ENCODE data around the gene RNF215.

RNF215 gene

DNA sequence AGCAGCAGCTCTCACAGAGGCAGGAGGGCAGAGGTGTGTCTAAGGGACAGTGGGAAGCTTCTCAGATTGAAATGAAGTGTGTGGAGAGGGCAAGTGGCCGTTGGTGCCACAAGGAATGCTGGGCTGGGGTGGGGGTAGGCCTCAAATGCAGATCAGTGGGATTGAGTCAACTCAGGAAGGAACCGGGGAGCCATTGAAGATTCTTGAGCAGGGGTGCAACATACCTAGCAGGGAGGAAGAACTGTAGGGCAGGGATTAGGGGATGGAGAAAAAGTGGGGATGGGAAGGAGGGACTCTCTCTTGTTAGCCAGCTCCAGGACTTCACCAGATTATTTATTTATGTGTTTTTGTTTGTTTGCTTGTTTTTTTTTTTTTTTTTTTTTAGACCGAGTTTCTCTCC, 6.7 kb upstream of the RNF215 start:
- DNase-seq, result no peak

DNA sequence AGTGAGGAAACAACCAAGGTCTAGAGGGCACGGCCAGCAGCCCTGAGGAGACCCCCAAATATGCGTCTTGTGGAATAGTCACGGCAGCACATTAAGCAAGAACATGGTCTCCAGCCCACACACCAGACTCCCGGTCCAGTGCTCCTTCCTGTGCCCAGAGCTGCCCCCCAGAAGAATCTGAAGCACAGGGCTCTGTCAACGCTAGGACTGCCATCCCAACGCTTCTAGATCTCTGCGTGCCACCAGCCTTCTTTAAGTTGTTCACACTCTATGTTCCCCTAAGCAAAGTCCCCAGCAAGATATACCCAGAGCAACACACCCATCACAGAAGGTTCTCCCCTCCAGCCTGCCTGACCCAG, 6.1 kb upstream of the RNF215 start:
- no peak for DNase-seq

DNA sequence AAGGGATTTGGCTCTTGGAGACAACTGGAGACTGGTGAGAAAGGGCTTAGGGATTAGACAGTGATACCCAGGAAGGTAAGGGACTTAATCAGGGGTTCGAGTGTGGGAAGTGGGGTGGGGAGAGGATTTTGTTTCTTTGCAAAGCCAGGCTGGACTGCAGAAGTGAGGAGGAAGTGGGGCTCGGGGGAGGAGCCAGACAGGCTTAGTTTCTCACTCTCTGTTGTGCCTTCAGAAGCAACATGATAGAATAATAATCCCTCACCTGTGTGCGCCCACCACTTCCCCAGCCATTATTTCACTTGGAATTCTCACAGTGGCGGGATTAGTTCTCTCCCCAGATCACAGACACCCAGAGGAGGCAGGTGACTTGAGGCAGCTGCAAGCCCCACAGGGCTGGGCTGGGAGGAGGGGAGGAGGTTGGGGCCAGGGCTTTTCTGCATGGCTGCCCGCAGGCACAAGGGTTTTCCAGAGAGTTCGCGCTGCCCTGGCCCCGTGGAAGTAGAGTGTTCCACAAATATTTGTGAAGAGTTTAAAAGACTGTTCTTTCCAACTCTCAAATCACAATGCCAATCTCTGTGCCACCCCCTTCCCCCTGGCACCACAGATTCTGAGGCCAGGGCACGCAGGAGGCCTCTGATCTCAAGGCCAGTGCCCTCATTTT, 5.6 kb upstream of the RNF215 start:
- no peak for DNase-seq

DNA sequence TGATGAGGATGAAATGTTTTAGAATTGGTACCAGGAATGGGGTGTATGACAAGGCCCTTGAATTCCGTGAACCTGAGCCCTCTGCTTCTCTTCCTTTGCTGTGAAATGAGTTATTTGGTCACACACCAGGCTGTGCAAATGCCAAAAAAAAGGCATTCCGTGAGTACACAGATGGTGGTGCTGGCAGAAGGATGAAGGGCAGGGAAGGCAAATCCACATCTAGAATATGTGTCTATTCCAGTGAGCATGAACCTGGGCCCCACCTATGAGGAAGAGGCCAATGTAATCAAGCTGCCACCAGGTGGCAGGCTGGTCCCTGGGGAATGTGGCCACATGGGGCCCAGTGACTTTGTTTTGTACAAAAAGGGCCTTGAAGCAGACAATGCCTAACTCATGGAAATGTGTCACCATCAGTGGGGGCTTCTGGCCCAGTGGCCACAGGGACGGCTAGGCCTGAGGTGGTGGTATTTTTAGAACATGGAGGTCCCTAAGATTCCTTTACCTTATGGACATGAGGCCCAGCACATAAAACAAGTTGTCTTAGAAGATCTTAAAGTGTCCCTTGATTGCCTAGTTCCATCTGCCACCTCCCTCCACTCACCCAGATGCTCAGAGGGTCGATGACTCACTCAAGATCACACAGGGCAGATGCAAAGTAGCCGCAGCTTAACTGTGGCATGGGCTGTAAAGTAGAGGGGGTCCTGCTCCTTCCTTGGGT, 3.9 kb upstream of the RNF215 start:
- peak; percentile 56 for DNase-seq

DNA sequence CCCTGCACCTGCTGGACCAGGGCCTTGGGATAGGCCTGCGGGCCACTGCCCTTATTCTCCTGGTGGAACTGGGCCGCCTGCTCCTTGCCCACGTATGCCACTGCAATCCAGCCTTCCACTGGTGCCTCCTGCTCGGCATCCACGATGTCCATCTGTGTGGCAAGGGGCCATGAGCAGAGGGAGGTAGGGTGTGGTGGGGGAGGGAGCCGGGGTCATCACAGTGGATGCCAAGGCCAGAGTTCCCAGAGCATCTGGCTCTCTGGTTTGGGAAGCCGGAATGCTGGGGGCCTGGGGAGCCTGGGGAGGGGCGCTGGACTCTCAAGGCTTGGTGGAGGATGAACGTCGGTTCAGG, 627 bp downstream of the RNF215 start:
- DNase-seq, result no peak

DNA sequence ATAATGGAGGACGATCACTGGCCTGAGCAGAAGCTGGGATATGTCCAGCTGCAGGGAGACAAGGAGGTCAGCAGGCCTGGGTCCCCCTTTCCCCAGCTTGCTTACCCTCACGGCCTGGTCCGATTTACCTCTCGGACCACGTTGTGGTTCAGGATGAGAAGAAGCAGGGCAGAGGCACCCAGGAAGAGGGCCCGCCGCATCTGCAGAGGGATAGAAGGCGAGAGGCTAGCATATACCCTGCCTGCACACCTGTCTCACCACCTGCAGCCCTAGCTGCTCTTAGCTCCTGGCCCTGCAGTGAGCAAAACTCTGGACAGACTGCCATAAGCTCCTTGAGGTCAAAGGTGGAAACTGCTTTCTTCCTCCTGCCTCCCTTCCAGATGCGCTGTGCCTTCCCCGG, 1.3 kb downstream of the RNF215 start:
- no peak for DNase-seq

DNA sequence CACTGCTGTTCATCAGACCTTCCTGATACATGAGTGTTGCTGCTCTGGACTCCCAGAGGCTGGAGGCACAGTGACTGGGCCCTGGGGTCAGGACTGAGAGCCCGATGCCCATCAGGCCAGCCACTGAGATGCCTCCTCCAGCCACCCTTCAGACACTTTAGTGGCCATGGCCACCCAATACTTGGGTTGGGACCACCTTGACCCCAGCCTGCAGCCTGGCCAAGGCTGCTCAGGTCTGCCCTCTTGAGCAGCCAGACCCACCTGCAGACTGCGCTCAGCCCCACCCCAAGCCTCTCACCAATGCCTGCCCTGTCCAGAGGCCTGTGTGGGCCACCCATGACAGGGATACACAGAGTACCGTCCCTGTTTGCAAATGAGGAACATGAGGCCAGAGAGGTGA, 4.2 kb downstream of the RNF215 start:
- no peak for DNase-seq

DNA sequence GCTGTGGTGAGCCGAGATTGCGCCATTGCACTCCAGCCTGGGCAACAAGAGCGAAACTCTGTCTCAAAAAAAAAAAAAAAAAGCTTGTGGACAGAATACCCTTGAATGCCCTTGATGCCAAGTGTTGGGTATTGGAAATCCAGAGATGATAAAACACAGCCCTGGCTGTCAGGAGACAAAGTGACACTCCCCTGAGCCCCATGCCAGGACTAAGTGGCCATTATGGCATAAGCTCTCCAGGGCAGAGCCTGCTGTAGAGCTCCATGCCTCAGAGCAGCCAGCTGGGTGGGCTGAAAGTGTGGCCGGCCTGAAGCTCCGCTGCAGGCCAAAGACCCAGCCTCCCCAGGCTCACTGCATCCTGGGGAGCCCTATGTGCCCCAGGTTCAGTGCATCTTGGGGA, 4.9 kb downstream of the RNF215 start:
- no peak for DNase-seq

DNA sequence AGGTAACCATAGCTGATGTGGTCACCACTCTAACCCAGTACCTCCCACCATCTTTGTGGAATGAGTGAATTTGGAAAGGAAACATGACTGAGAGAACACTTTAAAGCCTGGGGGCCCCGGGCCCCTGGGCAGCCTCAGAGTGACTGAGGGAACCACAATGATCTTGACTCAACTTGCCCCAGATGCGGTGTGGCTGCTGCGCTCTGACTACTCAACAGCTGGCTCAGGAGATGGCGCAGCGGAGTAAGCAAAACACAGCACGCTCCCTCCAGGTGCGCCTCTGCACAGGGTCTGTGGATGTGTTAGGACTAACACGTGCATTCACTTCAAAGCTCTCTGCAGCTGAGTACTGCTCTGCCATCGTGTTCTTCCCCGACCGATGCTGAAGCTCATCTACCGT, 5.9 kb downstream of the RNF215 start:
- no peak for DNase-seq

DNA sequence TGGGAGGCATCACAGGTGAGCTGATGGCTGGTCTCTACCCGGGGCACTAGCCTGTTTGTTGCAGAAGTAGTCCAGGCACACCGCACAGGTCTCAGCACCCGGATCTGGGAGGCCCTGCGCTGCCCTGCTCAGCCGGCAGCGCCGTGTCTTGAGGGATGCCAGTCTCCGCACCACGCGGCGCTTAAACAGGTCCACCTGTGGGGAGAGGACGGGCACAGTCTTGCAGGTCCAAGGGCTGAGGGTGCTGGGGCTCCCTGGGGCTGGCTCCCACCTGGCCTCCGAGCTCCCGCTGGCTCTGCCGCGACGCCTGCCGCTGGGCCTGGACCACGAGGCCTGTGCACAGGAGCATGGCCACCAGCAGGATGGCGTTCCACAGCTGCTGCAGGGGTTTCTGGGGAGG, 7.2 kb downstream of the RNF215 start:
- DNase-seq, result no peak

DNA sequence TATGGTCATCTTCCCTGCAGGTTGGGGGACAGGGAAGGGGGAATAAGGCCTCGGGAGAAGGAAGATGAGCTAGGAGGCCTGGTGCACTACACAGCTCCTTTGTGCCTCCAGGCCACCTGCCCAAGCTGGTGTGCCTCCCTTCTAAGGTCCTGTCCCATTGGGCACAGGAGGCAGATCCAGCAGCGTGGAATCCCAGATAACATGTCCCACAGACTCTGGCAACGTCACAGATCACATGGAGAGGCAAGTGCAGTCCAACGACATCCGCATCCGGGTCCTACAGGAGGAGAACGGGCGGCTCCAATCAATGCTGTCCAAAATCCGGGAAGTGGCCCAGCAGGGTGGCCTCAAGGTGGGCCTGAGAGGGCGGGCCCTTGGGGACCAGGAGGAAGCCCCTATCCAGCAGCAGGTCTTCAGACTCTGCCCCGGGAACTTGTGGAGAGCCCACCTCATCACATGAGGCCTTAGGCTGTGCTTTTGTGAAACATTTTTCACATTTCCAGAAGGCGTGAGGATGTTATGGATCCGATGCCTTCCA, 11.8 kb downstream of the RNF215 start:
- DNase-seq, result no peak

DNA sequence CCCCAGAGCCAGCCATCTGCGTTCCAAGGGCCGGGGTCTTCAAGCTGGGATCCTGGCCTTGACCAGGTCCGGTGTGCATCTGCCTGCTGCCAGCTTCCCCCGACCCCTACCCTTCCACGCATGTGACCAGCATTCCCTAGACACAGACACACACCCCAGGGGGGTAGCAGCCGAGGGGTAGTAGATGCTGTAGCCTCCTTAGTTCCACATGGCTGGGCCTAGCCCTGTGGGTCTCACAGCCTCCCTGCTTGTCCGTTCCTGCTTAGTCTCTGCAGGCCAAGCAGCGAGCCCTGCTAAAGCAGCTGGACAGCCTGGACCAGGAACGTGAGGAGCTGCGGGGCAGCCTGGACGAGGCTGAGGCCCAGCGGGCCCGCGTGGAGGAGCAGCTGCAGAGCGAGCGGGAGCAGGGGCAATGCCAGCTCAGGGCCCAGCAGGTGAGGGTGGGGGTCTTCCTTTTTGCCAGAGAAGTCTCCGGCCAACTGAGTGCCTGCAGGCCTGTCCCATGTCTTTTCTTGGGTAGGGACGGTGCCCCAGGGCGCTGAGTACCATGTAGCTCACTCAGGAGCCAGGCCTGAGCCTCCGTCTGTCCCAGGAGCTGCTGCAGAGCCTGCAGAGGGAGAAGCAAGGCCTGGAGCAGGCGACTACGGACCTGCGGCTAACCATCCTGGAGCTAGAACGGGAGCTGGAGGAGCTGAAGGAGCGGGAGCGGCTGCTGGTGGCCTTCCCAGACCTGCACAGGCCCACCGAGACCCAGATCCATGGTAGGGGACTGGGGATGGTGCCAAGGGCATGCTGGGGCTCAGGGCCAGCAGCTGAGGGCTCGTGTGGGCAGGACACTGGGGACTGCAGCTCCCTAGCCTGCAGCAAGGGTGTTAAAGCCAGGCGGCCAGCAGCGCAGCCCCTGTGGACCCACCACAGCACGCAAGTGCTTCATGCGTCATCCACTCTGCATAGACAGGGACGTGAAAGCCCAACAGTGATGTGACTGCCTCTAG, 13.6 kb downstream of the RNF215 start:
- no peak for DNase-seq

DNA sequence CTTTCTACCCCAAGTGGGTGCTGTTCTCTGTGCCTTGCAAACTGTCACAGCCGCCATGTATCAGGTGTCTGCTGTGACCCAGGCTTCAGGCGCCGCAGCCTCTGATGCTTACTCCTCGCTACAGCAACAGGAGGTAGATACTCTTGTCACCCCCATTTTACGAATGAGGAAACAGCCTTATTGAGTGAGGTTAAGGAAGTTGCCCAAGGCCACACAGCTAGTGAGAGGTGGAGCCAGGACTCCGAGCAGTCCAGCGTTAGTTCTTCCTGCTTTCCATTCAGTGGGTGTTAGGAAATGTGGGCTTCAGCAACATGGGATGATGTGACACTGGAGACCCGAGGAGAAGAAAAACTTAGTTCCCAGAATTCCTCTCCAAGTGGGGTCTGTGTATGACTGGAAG, 14.3 kb downstream of the RNF215 start:
- no peak for DNase-seq

DNA sequence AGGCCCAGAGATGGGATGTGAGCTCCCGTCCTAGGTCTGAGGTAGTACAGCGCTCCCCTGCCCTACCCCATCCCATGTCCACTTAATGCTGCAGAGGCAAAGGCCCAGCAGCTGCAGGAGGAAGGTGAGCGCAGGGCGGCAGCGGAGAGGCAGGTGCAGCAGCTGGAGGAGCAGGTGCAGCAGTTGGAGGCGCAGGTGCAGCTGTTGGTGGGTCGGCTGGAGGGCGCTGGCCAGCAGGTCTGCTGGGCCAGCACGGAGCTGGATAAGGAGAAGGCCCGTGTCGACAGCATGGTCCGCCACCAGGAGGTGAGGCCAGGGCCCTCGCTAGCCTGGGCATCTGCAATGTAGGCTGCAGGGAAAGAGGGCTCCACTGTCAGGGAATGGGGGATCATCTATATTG, 15.2 kb downstream of the RNF215 start:
- DNase-seq, result no peak

DNA sequence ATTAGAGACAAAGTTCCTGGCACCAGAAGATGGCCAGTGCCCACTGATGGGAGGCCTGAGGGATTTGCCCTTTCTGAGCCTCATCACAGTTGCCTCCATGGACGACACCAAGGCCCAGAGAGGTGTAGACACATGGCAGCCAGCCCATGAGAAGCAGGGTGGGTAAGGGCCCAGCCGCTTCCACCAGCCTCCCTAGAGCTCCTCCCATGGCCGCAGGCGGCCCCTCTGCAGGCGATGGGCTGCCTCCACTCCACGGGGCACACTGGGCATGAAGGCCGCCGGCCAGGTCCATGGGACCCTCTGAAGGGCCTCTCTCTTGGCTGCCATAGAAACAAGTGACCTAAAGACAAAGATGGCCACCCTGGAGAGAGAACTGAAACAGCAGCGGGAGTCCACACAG, 15.9 kb downstream of the RNF215 start:
- DNase-seq, result no peak

DNA sequence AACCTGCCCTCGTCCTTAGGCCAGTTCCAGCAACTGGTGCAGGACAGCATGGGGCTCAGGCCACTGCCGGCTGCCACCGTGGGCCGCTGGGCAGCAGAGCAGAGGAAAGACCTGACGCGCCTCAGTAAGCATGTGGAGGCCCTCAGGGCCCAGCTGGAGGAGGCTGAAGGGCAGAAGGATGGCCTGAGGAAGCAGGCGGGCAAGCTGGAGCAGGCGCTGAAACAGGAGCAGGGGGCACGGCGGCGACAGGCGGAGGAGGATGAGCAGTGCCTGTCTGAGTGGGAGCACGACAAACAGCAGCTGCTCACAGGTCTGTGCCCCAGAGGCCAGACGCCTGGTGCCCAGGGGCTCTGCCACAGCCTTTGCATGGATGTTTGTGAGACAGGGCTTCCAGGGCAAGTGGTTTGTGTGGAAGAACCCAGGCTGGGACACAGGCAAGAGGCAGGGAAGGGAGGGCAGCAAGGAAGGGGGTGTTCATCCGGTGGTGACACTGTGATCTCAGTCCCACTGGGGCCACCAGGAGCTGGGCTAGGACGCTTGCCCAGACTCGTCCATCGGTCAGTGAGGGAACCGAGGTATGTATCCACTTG, 16.5 kb downstream of the RNF215 start:
- DNase-seq, result no peak

DNA sequence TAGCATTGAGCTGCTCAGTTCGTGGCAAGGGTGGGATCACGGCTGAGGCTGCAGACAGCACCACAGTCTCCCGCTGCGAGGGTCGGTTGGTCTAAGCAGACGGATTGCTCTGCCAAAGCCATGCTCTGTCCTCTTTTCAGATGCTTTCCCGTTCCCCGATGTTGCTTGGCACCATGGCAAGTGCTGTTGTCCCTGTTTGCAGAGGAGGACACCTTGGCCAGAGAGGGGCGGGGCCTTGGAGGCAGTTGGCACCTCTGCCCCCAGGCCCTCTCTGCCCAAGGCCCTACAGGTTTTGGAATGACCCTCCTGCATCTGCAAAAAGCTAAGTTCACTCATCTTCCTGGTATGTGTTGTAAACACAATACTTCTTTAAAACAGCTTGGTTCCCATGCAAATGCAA, 18.8 kb downstream of the RNF215 start:
- DNase-seq, result no peak

DNA sequence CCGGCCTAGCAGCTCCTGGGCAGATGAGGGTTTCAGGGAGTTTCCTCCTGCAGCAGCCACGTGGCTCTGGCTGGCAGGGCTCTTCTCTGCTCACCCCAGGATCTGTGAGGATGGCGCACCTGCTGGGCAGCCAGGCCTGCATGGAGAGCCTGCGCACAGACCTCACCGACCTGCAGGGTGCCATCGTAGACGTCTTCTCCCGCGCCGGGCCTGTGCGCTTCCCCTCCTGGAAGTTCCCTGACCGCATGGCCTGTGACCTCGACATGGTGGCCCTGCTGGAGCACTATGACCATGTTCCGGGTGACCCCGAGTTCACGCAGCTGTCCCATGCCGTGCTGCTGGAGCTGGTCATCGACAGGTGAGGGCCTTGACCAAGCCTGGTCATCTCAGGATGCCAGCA, 21.3 kb downstream of the RNF215 start:
- no peak for DNase-seq

DNA sequence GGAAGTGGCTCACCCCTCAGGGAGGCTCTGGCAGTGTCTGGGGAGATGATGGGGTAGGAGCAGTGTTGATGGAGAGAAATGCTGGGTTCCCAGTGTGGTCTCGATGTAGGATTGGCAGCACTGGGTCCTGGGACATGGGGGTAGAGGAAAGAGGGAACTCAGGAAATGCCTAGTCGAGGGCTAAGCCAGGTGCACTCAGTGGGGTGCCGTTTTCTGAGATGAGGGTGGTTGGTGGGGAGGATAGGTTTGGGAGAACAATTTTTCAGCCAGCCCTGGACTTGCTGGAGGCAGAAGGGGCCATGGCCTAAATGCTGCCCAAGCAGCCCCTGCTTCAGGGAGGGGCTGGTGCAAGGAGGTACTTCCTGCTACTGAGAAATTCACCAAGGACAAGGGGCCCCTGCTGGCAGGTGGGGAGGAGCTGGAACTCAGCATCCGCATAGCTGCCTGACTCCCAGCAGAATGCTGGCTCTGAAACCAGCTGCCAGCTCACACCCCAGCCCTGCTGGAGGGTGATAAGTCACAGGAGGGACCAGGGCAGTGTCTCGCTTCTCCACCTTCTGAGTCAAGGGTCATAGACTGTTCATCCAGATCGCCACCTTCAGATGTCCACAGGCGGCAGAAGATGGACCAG, 24.4 kb downstream of the RNF215 start:
- DNase-seq, result no peak

DNA sequence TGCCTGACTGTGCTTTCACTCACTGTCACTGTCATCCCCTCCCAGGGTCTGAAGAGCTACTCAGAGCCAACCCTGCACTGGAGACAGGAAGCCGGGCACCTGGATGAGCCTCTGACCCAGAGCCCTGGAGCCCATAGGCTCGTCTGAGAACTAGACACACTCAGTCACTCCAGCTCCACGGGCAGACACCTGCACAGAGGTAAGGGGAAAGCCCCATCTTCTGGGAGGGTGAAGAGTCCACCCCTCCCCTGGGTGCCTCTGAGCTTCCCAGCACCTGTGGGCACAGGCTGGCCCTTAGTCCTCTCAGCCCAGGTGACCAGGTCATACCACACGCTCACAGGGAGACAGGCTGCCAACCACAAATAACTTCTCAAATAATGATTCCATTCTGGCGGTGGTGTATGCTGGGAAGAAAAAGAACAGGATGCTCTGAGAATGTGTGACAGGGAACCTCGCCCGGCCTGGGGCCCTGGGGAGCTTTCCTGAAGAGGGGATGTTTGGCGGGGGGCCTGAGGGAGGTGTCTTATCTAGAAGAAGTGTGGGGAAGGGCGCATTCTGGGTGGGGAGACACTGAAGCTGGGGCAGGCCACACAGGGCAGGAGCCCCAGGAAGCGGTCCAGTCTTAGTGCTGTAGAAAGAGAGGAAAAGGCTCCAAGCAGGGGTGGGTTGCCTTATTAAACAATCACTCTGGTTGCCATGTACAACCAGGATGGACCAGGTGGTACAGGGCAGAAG, 25.1 kb downstream of the RNF215 start:
- DNase-seq, result no peak

DNA sequence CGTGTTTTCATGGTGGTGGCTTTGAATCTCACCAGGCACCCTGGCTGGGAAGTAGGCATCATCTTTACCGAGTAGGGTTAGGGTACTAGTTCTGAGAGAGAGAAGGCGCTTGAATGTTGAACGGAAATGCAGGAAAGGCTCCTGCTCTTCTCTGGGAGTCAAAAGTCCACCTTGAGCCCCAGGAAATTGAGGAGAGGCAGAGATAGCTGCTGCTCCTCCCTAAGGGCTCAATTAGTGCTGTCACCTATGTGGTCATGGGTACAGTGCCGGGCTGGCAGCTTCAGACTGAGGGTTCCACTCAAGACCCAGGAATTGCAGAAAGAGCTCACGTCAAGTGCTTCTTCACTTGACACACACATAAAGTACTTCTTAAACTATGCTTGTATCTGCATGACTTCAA, 28.7 kb downstream of the RNF215 start:
- no peak for DNase-seq

Data from fibroblast of skin of abdomen (primary cell).